SKM-1 treated with dmso at 0.1 percent for 144 hours (cell line): ENCODE results near the gene WDTC1.

Experiments
- DNase-seq: peaks from one replicate; lab custom pipeline; 2025; ENCODE audit not compliant: unreplicated experiment; lab: John Stamatoyannopoulos, UW

The WDTC1 gene

GRCh38 chr1:27332536-27333281 is 98.3 kb downstream of the WDTC1 start:
- peak; percentile 39 for DNase-seq

GRCh38 chr1:27333717-27334279 is 99.4 kb downstream of the WDTC1 start:
- DNase-seq = no peak

GRCh38 chr1:27335506-27336422 is 101.3 kb downstream of the WDTC1 start:
- DNase-seq = no peak

- DNase-seq = no peak
Measured at GRCh38 chr1:27336756-27337155, 102.3 kb downstream of the WDTC1 start.

- DNase-seq = no peak
Measured at GRCh38 chr1:27338751-27339150, 104.3 kb downstream of the WDTC1 start.

- peak; percentile 26 for DNase-seq
Measured at GRCh38 chr1:27339213-27339612, 104.8 kb downstream of the WDTC1 start.

- peak; percentile 67 for DNase-seq
Measured at GRCh38 chr1:27341525-27342252, 107.3 kb downstream of the WDTC1 start, which contains the start of gene SYTL1. TSS of gene SYTL1 (plus strand) at chr1:27342022. CDS start at chr1:27345335, 3,313 bp downstream.

- DNase-seq = no peak
Measured at GRCh38 chr1:27342391-27342777, 108.0 kb downstream of the WDTC1 start.

- DNase-seq = peak; percentile 91
Measured at GRCh38 chr1:27342778-27343638, 108.6 kb downstream of the WDTC1 start.

- no peak for DNase-seq
Measured at GRCh38 chr1:27343639-27344025, 109.2 kb downstream of the WDTC1 start.

- no peak for DNase-seq
Measured at GRCh38 chr1:27345272-27345671, 110.8 kb downstream of the WDTC1 start.

GRCh38 chr1:27346357-27346756 is 111.9 kb downstream of the WDTC1 start:
- DNase-seq = no peak

GRCh38 chr1:27346991-27347624 is 112.7 kb downstream of the WDTC1 start:
- no peak for DNase-seq

- no peak for DNase-seq
Measured at GRCh38 chr1:27348861-27349783, 114.7 kb downstream of the WDTC1 start.

- DNase-seq = no peak
Measured at GRCh38 chr1:27349784-27350662, 115.6 kb downstream of the WDTC1 start.

GRCh38 chr1:27350663-27351540 is 116.5 kb downstream of the WDTC1 start:
- no peak for DNase-seq
